ENCODE results near the gene HTRA3. TPM values are rescaled to one million over a fixed set of nuclear protein-coding genes. Genes with fewer than 3 reads are reported as not detected.

Gene HTRA3
- total and polyA plus RNA-seq, 2 of the 8 experiments (the other 6 are each of a cell fraction or from before 2014, with no cell fraction given): 3.2 to 5.8 TPM

DNA sequence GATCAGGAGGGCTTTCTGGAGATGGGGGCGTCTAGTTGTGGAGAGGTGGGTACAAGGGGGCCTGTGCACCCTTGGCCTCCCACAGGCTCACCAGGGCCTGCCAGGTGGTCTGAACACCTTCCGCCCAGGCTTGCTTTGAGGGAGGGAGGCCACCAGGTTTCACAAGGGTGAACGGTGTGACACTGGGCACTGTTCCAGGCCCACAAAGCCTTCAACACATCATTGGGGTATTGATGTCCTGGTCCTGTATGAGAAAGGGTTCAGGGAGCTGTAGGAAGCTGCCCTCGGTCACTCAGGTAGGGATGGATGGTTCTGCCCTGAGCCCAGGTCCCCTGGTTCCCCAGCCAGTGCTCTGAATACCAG is 6.0 kb downstream of the HTRA3 start:
- H3K36me3 ChIP-seq (ENCODE audit: control insufficient read depth in 2 of 4, insufficient read depth in 4 of 4, low read length in 3 of 4): no peaks in the 10 kb centered on the region
- H2AK5ac ChIP-seq (ENCODE audit: low read depth, low read length): no peak overlapping the region
- H3K79me1 ChIP-seq (ENCODE audit: low read depth, low read length): no peaks in the 10 kb centered on the region
- H2BK5ac ChIP-seq (ENCODE audit: low read depth, low read length): peak overlapping the region; percentile 12; the same call in 1 of the 2 replicates
- H3K56ac ChIP-seq (replicated peaks; ENCODE audit: insufficient read length, low read depth, low read length): no peak overlapping the region
- H3K23me2 ChIP-seq (ENCODE audit: low read depth, low read length): no peaks in the 10 kb centered on the region
- H3K4me2 ChIP-seq (ENCODE audit: insufficient read depth in 1 of 2, low read depth in 2 of 2, low read length in 2 of 2): no peak overlapping the region
- H3K79me2 ChIP-seq (ENCODE audit: control insufficient read depth in 1 of 2, insufficient read depth in 2 of 2, low read length in 2 of 2): no peaks in the 10 kb centered on the region
- H3K23ac ChIP-seq (ENCODE audit: insufficient read length): no peak overlapping the region
- no peak overlapping the region for H2AFZ ChIP-seq (ENCODE audit: low read length)
- FAIRE-seq (no peak), DNase-seq (ENCODE audit: low read depth in 1 of 2, low spot score in 2 of 2) (no peak)
- peaks cover 5 to 13% (median 9%) of the 10 kb centered on the region in 4 experiments; a peak in 6 of 7 replicates for H3K27me3 ChIP-seq (replicated peaks in 1 of 4; ENCODE audit: control insufficient read depth in 3 of 4, extremely low read depth in 1 of 4, insufficient read depth in 3 of 4, low read length in 3 of 4)
- no peak overlapping the region for H3K27ac ChIP-seq (ENCODE audit: low read depth, low read length)
- CTCF ChIA-PET (ENCODE audit: partially characterized antibody): interaction anchor here (0.7 to 4.3 kb wide), 8 partner anchors 9 to 228 kb away, joined by 3 to 25 read pairs (median 4); no protein-coding TSS in a partner anchor
- no peak overlapping the region for H3K14ac ChIP-seq (ENCODE audit: insufficient read length)
- 88% methylated on average over 3 of the region's 4 CpGs; no CpG with 5 or more reads in 1 of the 2 experiments for WGBS, 2 experiments (ENCODE audit: extremely low coverage in 1 of 2, insufficient coverage in 1 of 2, insufficient read length in 1 of 2, insufficient replicate concordance in 2 of 2, low coverage in 1 of 2, low lambda C conversion rate in 2 of 2, missing lambda C conversion rate in 1 of 2)
- no peak overlapping the region for H3K9ac ChIP-seq (replicated peaks in 1 of 4; ENCODE audit: extremely low read depth in 1 of 4, low read depth in 3 of 4, low read length in 3 of 4)
- no peak overlapping the region for H4K91ac ChIP-seq (replicated peaks; ENCODE audit: insufficient read length, low read length)
- H4K5ac ChIP-seq (ENCODE audit: insufficient read length, low read depth, low read length): no peak overlapping the region
- no peak overlapping the region for H2BK12ac ChIP-seq (ENCODE audit: low read depth, low read length)
- H3K18ac ChIP-seq (ENCODE audit: extremely low read depth, low read length): no peak overlapping the region
- POLR2A ChIA-PET (ENCODE audit: partially characterized antibody): no interaction called here
- H2BK15ac ChIP-seq (ENCODE audit: low read length): no peak overlapping the region
- H3K4me1 ChIP-seq (replicated peaks in 1 of 4; ENCODE audit: control insufficient read depth in 3 of 4, insufficient read depth in 4 of 4, low read length in 3 of 4): no peaks in the 10 kb centered on the region; a peak in 1 of 7 replicates
- H3K4ac ChIP-seq (replicated peaks; ENCODE audit: insufficient read length, low read depth, low read length): no peak overlapping the region
- peaks cover 0 to 1% of the 10 kb centered on the region in 2 experiments for H4K20me1 ChIP-seq (replicated peaks in 1 of 2; ENCODE audit: control insufficient read depth in 1 of 2, insufficient read depth in 2 of 2, low read length in 2 of 2)
- H4K8ac ChIP-seq (ENCODE audit: extremely low read depth, insufficient read depth, low read length): no peak overlapping the region
- H2BK120ac ChIP-seq (replicated peaks; ENCODE audit: low read depth, low read length): no peak overlapping the region
- H3K4me3 ChIP-seq (ENCODE audit: extremely low read depth in 1 of 4, insufficient read depth in 2 of 4, low read depth in 3 of 4, low read length in 4 of 4): no peak overlapping the region
- no peak overlapping the region for H2BK20ac ChIP-seq (ENCODE audit: low read length)
- no peaks in the 10 kb centered on the region for H3K9me3 ChIP-seq (ENCODE audit: insufficient read depth in 2 of 2, low read depth in 1 of 2, low read length in 1 of 2)
- TF ChIP-seq, protein P1, sequence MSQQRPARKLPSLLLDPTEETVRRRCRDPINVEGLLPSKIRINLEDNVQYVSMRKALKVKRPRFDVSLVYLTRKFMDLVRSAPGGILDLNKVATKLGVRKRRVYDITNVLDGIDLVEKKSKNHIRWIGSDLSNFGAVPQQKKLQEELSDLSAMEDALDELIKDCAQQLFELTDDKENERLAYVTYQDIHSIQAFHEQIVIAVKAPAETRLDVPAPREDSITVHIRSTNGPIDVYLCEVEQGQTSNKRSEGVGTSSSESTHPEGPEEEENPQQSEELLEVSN (IDR thresholded peaks at IDR 0.05): no peak
- no peak for TF ChIP-seq HDAC6 (IDR thresholded peaks at IDR 0.05; ENCODE audit: low read depth, low read length)
- no peak for TF ChIP-seq KDM4A (IDR thresholded peaks at IDR 0.05; ENCODE audit: low read depth, low read length, severe bottlenecking)
- no peak for TF ChIP-seq YY1 (IDR thresholded peaks at IDR 0.05; ENCODE audit: low read depth, low read length)
- no peak for TF ChIP-seq RFX5 (IDR thresholded peaks at IDR 0.05; ENCODE audit: borderline replicate concordance, low read depth, low read length)
- TF ChIP-seq NANOG (IDR thresholded peaks at IDR 0.05; ENCODE audit: insufficient read depth, low read depth, low read length, poor library complexity, severe bottlenecking): no peak
- TF ChIP-seq SAP30 (IDR thresholded peaks at IDR 0.05; ENCODE audit: insufficient read depth, insufficient replicate concordance, low read length): no peak
- TF ChIP-seq, protein P2, sequence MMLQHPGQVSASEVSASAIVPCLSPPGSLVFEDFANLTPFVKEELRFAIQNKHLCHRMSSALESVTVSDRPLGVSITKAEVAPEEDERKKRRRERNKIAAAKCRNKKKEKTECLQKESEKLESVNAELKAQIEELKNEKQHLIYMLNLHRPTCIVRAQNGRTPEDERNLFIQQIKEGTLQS (IDR thresholded peaks at IDR 0.05; ENCODE audit: insufficient read depth, low read depth, low read length): no peak
- TF ChIP-seq SIX5 (IDR thresholded peaks at IDR 0.05; ENCODE audit: low read depth, low read length): no peak
- no peak for TF ChIP-seq SP1 (IDR thresholded peaks at IDR 0.05; ENCODE audit: low read depth, low read length)
- TF ChIP-seq EP300 (IDR thresholded peaks at IDR 0.05; ENCODE audit: borderline replicate concordance in 1 of 2, low read depth in 2 of 2, low read length in 2 of 2): no peak
- TF ChIP-seq CTBP2 (IDR thresholded peaks at IDR 0.05; ENCODE audit: borderline replicate concordance, insufficient read depth, insufficient read length, low read length): no peak

Data from H1 (cell line).